Putamen (tissue), 1 donor: ENCODE data around the gene ADA.
"Not testable (repeated sequence)": the region's sequence is repeated elsewhere in the genome, so short reads cannot be mapped to it uniquely, and the experiment has no call there.

Experiments
- DNase-seq: peaks from one replicate; pipeline ENCODE4 v3.0.0-alpha.2; 2016; ENCODE audit warnings: low spot score

The ADA gene

GRCh38 chr20:44651684-44652423 is at the start of gene ADA:
ADA (minus strand) TSS chr20:44651699; CDS start chr20:44651607, 92 bp downstream.
- peak; percentile 70 for DNase-seq

- DNase-seq, result no peak
Measured at GRCh38 chr20:44700306-44700705, 48.8 kb upstream of the ADA start.

GRCh38 chr20:44698351-44698750 is 46.9 kb upstream of the ADA start:
- no peak for DNase-seq

GRCh38 chr20:44697041-44697440 is 45.5 kb upstream of the ADA start:
- not testable (repeated sequence) for DNase-seq

- no peak for DNase-seq
Measured at GRCh38 chr20:44696315-44696714, 44.8 kb upstream of the ADA start.

- DNase-seq, result no peak
Measured at GRCh38 chr20:44695674-44696300, 44.3 kb upstream of the ADA start.

- no peak for DNase-seq
Measured at GRCh38 chr20:44695295-44695673, 43.8 kb upstream of the ADA start.

- no peak for DNase-seq
Measured at GRCh38 chr20:44694159-44694558, 42.7 kb upstream of the ADA start.

- no peak for DNase-seq
Measured at GRCh38 chr20:44693627-44694026, 42.1 kb upstream of the ADA start.

- DNase-seq, result no peak
Measured at GRCh38 chr20:44692932-44693480, 41.5 kb upstream of the ADA start.

GRCh38 chr20:44691424-44692423 is 40.2 kb upstream of the ADA start:
- DNase-seq, result no peak

- DNase-seq, result no peak
Measured at GRCh38 chr20:44690781-44691423, 39.4 kb upstream of the ADA start.

GRCh38 chr20:44689809-44690208 is 38.3 kb upstream of the ADA start:
- no peak for DNase-seq

- DNase-seq, result peak; percentile 61
Measured at GRCh38 chr20:44688053-44688625, 36.6 kb upstream of the ADA start.

GRCh38 chr20:44686934-44687333 is 35.4 kb upstream of the ADA start:
- no peak for DNase-seq

GRCh38 chr20:44684047-44684967 is 32.8 kb upstream of the ADA start:
- no peak for DNase-seq

GRCh38 chr20:44683263-44684046 is 32.0 kb upstream of the ADA start:
- DNase-seq, result no peak

- DNase-seq, result no peak
Measured at GRCh38 chr20:44681796-44682566, 30.5 kb upstream of the ADA start.
